IMR-90 (cell line): Measurements from ENCODE around the gene RAB28. TPM values are rescaled to one million over a fixed set of nuclear protein-coding genes. Genes with fewer than 3 reads are reported as not detected.
A peak's percentile ranks its signal among the peaks of the same experiment; 100 is the strongest.

Source experiments
- ATAC-seq: fragments of 200-7000 bp; cut with Tn5 transposase; 2 replicates; pipeline ENCODE4 v1.9.1; 2020; ENCODE audit warnings: low read depth, mild to moderate bottlenecking, moderate library complexity
- BruUV-seq: library from RNA; stranded (reverse); fragments of 400-500 nt; replicated peaks from 2 replicates; lab custom pipeline; 2021; lab: Mats Ljungman, UMichigan
- CTCF ChIA-PET: fragments of 300-600 bp; formaldehyde crosslinking; extraction: SDS; loops from one replicate; lab custom pipeline; 2021; ENCODE audit warnings: antibody characterized with exemption; lab: Yijun Ruan, JAX
- POLR2A ChIA-PET: fragments of 300-600 bp; sonication (Branson Sonifier 250); formaldehyde crosslinking; loops from one replicate; lab custom pipeline; 2022; ENCODE audit warnings: antibody characterized with exemption; ENCODE audit not compliant: unreplicated experiment; lab: Charles Lee
- DNase-seq: peaks from one replicate; pipeline ENCODE4 v3.0.0; 2013
- H2AFZ ChIP-seq: replicated peaks from 2 replicates; pipeline ENCODE3; 2013; ENCODE audit warnings: low read length, mild to moderate bottlenecking; ENCODE audit not compliant: poor library complexity
- H2AK5ac ChIP-seq: 2 replicates; pipeline ENCODE4 v1.6.1; 2013; ENCODE audit warnings: low read depth, low read length, inconsistent platforms
- H2AK9ac ChIP-seq: replicated peaks from 2 replicates; pipeline ENCODE3; 2013; ENCODE audit warnings: mild to moderate bottlenecking, low read depth, low read length, moderate library complexity; ENCODE audit not compliant: poor library complexity
- H2BK120ac ChIP-seq: 2 replicates; pipeline ENCODE4 v1.6.1; 2013; ENCODE audit warnings: low read depth, low read length, inconsistent platforms
- H2BK15ac ChIP-seq: 3 replicates; pipeline ENCODE4 v1.6.1; 2013; ENCODE audit warnings: low read depth, low read length, inconsistent platforms
- H2BK20ac ChIP-seq: 2 replicates; pipeline ENCODE4 v1.6.1; 2013; ENCODE audit warnings: low read depth, mild to moderate bottlenecking, inconsistent platforms, low read length, moderate library complexity
- H2BK5ac ChIP-seq: 2 replicates; pipeline ENCODE4 v1.6.1; 2013; ENCODE audit warnings: mild to moderate bottlenecking, low read depth, low read length, inconsistent platforms; ENCODE audit not compliant: poor library complexity, severe bottlenecking
- H3K14ac ChIP-seq: replicated peaks from 2 replicates; pipeline ENCODE4 v1.6.1; 2013; ENCODE audit warnings: low read depth, low read length, inconsistent platforms
- H3K18ac ChIP-seq: 2 replicates; pipeline ENCODE4 v1.6.1; 2013; ENCODE audit warnings: low read depth, low read length, control low read depth
- H3K23ac ChIP-seq: 2 replicates; pipeline ENCODE4 v1.6.1; 2013; ENCODE audit warnings: low read depth, low read length, inconsistent platforms
- H3K27ac ChIP-seq: 2 replicates; pipeline ENCODE4 v1.5.1; 2013; ENCODE audit warnings: mild to moderate bottlenecking, control low read depth, low read length; ENCODE audit not compliant: insufficient read depth
- H3K27me3 ChIP-seq: 2 replicates; pipeline ENCODE4 v1.6.1; 2013; ENCODE audit warnings: low read length; ENCODE audit not compliant: control insufficient read depth, insufficient read depth
- H3K36me3 ChIP-seq: 2 replicates; pipeline ENCODE4 v1.6.1; 2013; ENCODE audit warnings: low read length, mixed read lengths; ENCODE audit not compliant: control insufficient read depth, insufficient read depth
- H3K4ac ChIP-seq: 2 replicates; pipeline ENCODE4 v1.6.1; 2013; ENCODE audit warnings: low read depth, low read length, inconsistent platforms
- H3K4me1 ChIP-seq: 2 replicates; pipeline ENCODE4 v1.6.1; 2013; ENCODE audit warnings: low read length, mixed read lengths; ENCODE audit not compliant: control insufficient read depth, insufficient read depth
- H3K4me2 ChIP-seq: 2 replicates; pipeline ENCODE4 v1.6.1; 2013; ENCODE audit warnings: low read depth, mild to moderate bottlenecking, control low read depth, low read length, moderate library complexity
- H3K4me3 ChIP-seq: 2 replicates; pipeline ENCODE4 v1.5.1; 2013; ENCODE audit warnings: low read depth, mild to moderate bottlenecking, control low read depth, low read length, moderate library complexity; ENCODE audit not compliant: insufficient read depth
- H3K56ac ChIP-seq: 2 replicates; pipeline ENCODE4 v1.6.1; 2013; ENCODE audit warnings: low read length, inconsistent platforms; ENCODE audit not compliant: insufficient read depth; ENCODE audit errors: extremely low read depth
- H3K79me1 ChIP-seq, 2 experiments: 2 replicates each; pipeline ENCODE4 v1.6.1; 2013; ENCODE audit warnings: low read length in 2 of 2, inconsistent platforms in 1 of 2, low read depth in 1 of 2
- H3K9ac ChIP-seq: 2 replicates; pipeline ENCODE4 v1.6.1; 2013; ENCODE audit warnings: low read depth, low read length, control low read depth
- H3K9me1 ChIP-seq: 2 replicates; pipeline ENCODE4 v1.6.1; 2013; ENCODE audit warnings: low read length, inconsistent platforms; ENCODE audit not compliant: insufficient read depth
- H3K9me3 ChIP-seq: 2 replicates; pipeline ENCODE4 v1.6.1; 2013; ENCODE audit warnings: low read length; ENCODE audit not compliant: control insufficient read depth, insufficient read depth
- H4K20me1 ChIP-seq: 2 replicates; pipeline ENCODE4 v1.6.1; 2013; ENCODE audit warnings: low read length, inconsistent platforms; ENCODE audit not compliant: insufficient read depth
- H4K5ac ChIP-seq: 2 replicates; pipeline ENCODE4 v1.6.1; 2013; ENCODE audit warnings: mild to moderate bottlenecking, low read depth, low read length, control low read depth
- H4K8ac ChIP-seq, 2 experiments: 2 replicates each; pipeline ENCODE4 v1.6.1; 2013; ENCODE audit warnings: low read depth in 2 of 2, low read length in 2 of 2, control low read depth in 1 of 2, inconsistent platforms in 1 of 2
- H4K91ac ChIP-seq: 2 replicates; pipeline ENCODE4 v1.6.1; 2013; ENCODE audit warnings: low read depth, low read length, inconsistent platforms; ENCODE audit not compliant: insufficient read depth
- BHLHE40 ChIP-seq: fragments of 150-350 bp; IDR thresholded peaks from 2 replicates; pipeline ENCODE4 v1.6.1; 2016; ENCODE audit warnings: mild to moderate bottlenecking, low read depth, low read length
- CEBPB ChIP-seq: IDR thresholded peaks from 2 replicates; pipeline ENCODE4 v1.6.1; 2012; ENCODE audit warnings: low read depth, low read length, improper control_type of control experiment
- CTCF ChIP-seq: conservative IDR thresholded peaks from 2 replicates; pipeline ENCODE4 v1.5.1; 2012; ENCODE audit warnings: mild to moderate bottlenecking, low read depth, low read length, improper control_type of control experiment
- FOS ChIP-seq: fragments of 150-350 bp; IDR thresholded peaks from 2 replicates; pipeline ENCODE4 v1.6.1; 2016; ENCODE audit warnings: low read depth, low read length
- MAFK ChIP-seq: IDR thresholded peaks from 2 replicates; pipeline ENCODE4 v1.6.1; 2012; ENCODE audit warnings: low read depth, low read length, improper control_type of control experiment
- MAZ ChIP-seq: IDR thresholded peaks from 2 replicates; pipeline ENCODE4 v1.6.1; 2012; ENCODE audit warnings: low read depth, mild to moderate bottlenecking, low read length, improper control_type of control experiment, moderate library complexity, borderline replicate concordance
- NFE2L2 ChIP-seq: fragments of 150-350 bp; IDR thresholded peaks from 2 replicates; pipeline ENCODE4 v1.6.1; 2016; ENCODE audit warnings: low read depth, mild to moderate bottlenecking, low read length
- POLR2A ChIP-seq: IDR thresholded peaks from 2 replicates; pipeline ENCODE4 v1.6.1; 2012; ENCODE audit warnings: mild to moderate bottlenecking, low read depth, low read length
- RAD21 ChIP-seq: IDR thresholded peaks from 2 replicates; pipeline ENCODE4 v1.6.1; 2012; ENCODE audit warnings: low read length, improper control_type of control experiment
- RCOR1 ChIP-seq: IDR thresholded peaks from 2 replicates; pipeline ENCODE4 v1.6.1; 2012; ENCODE audit warnings: mild to moderate bottlenecking, low read length, improper control_type of control experiment; ENCODE audit not compliant: insufficient replicate concordance
- USF2 ChIP-seq: fragments of 150-350 bp; IDR thresholded peaks from 2 replicates; pipeline ENCODE4 v1.6.1; 2017; ENCODE audit warnings: mild to moderate bottlenecking, antibody characterized with exemption, low read length, low read depth
- WGBS, 2 experiments: methylation state at CpG; one replicate each; pipeline versions ENCODE4 v1.1.5 to v1.1.7; 2013; ENCODE audit warnings: missing lambda C conversion rate in 2 of 2; ENCODE audit not compliant: insufficient read length in 1 of 2; ENCODE audit errors: extremely low coverage in 2 of 2; 5-methylcytosine and 5-hydroxymethylcytosine counted together
- dilution Hi-C: fragments of 300-500 bp; cut with HindIII; formaldehyde crosslinking; loops from one replicate; pipeline ENCODE4 v1.14.3; 2018; ENCODE audit warnings: low sequenced_read_pairs; ENCODE audit not compliant: unreplicated experiment
- in situ Hi-C: fragments of 300-500 bp; cut with MboI; formaldehyde crosslinking; loops from 3 replicates; pipeline ENCODE4 v1.14.3; 2019; ENCODE audit warnings: low sequenced_read_pairs, inconsistent platforms, mixed read lengths
- intact Hi-C: fragments of 100-400 bp; cut with micrococcal nuclease; formaldehyde crosslinking; loops from 2 replicates; pipeline ENCODE4 v1.10.0; 2022
- polyA plus RNA-seq, 3 experiments: library from polyadenylated mRNA; depleted of rRNA; stranded (reverse); fragments of >200 nt; gene quantifications; 2 replicates each; pipeline ENCODE4 v1.2.3, GENCODE V29; 2012; ENCODE audit warnings: low replicate concordance in 1 of 3
- total RNA-seq: library from RNA; depleted of rRNA; stranded (reverse); fragments of >200 nt; gene quantifications from 2 replicates; pipeline ENCODE4 v1.2.3, GENCODE V29; 2012

The RAB28 gene
- total and polyA plus RNA-seq, 2 of the 4 experiments (the other 2 are of a cell fraction), result 7.5 to 10.8 TPM

- ATAC-seq, result peak; percentile 29
Observed at GRCh38 chr4:13329963-13330362, 154.2 kb downstream of the RAB28 start.

More at GRCh38 chr4:13329963-13330362, 154.2 kb downstream of the RAB28 start:
- Histone ChIP-seq H3K4me2 (no peak overlapping the region), H3K9ac (no peak overlapping the region), H3K18ac (no peak overlapping the region), H2AK9ac (no peak overlapping the region), H3K56ac (no peak overlapping the region), H3K4me1 (peaks cover 2% of the 10 kb centered on the region; the same call in 1 of the 2 replicates), H3K4me3 (no peak overlapping the region), H2AFZ (no peak overlapping the region), H2BK5ac (no peak overlapping the region), H3K9me3 (no peaks in the 10 kb centered on the region), H3K27ac (no peak overlapping the region), H2AK5ac (no peak overlapping the region), H2BK20ac (no peak overlapping the region), H4K20me1 (no peaks in the 10 kb centered on the region), H4K5ac (no peak overlapping the region), H3K27me3 (no peaks in the 10 kb centered on the region), H3K14ac (no peak overlapping the region), H3K9me1 (no peaks in the 10 kb centered on the region), H4K8ac (no peak overlapping the region), H2BK15ac (no peak overlapping the region), H2BK120ac (no peak overlapping the region), H3K79me1 (no peaks in the 10 kb centered on the region), H3K36me3 (no peaks in the 10 kb centered on the region), H3K23ac (no peak overlapping the region), H4K91ac (no peak overlapping the region), H3K4ac (no peak overlapping the region)
- in situ Hi-C loops, result no loop called here
- no peak for TF ChIP-seq USF2
- TF ChIP-seq BHLHE40, result no peak
- no peak for TF ChIP-seq MAZ
- TF ChIP-seq MAFK, result no peak
- TF ChIP-seq RAD21, result no peak
- TF ChIP-seq FOS, result no peak
- no peak for TF ChIP-seq RCOR1
- TF ChIP-seq CEBPB, result no peak
- no peak for TF ChIP-seq POLR2A
- no peak for TF ChIP-seq NFE2L2
- no peak for TF ChIP-seq CTCF
- dilution Hi-C loops, result no loop called here
- BruUV-seq, result no TSS peak
- no CpG with 5 or more reads among the region's 3 CpGs for WGBS, 2 experiments
- CTCF ChIA-PET, result no interaction called here
- intact Hi-C loops, result no loop called here
- peak; percentile 60 for DNase-seq
- POLR2A ChIA-PET, result no interaction called here
